ENCODE results near the gene KCNJ5. TPM values are rescaled to one million over a fixed set of nuclear protein-coding genes. Genes with fewer than 3 reads are reported as not detected.

KCNJ5 gene
- total and polyA plus RNA-seq, 2 experiments from 2014 or later = not detected

DNA sequence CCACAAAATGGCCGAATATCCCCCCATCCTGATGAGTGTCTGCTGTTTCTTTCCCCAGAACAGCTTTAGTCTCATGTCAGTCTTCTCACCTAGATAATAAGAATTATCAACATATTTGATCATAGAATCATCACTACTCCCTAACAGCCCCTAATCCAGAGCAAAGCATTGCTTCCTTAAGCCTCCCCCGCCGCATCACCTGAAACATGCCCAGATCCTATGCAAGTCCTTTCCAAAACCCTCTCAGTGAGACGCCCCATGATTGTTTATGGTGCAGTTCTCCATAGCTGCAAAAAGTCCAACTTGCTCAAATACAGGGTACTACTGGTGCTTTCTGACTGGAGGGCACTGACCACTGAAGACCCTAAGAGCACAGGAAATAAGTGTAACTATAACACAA, 44.2 kb upstream of the KCNJ5 start:
- H3K9me3 Mint-ChIP-seq = no peaks in the 10 kb centered on the region
- Histone ChIP-seq H3K4me2 (no peak overlapping the region), H3K4me1 (ENCODE audit: insufficient read depth) (0 out of 2 replicates have a peak, but pooled peaks cover 7% of the 10 kb centered on the region), H4K20me1 (replicated peaks; ENCODE audit: insufficient read depth) (no peaks in the 10 kb centered on the region), H3F3A (replicated peaks; ENCODE audit: low read depth) (no peaks in the 10 kb centered on the region), H3K79me2 (replicated peaks; ENCODE audit: insufficient read depth) (no peaks in the 10 kb centered on the region), H3K4me3 (no peak overlapping the region), H3K9me2 (ENCODE audit: insufficient read depth) (no peaks in the 10 kb centered on the region), H3K27ac (ENCODE audit: low read depth) (no peak overlapping the region), H2AFZ (no peak overlapping the region), H3K36me3 (ENCODE audit: insufficient read depth) (no peaks in the 10 kb centered on the region), H3K27me3 (ENCODE audit: insufficient read depth) (no peaks in the 10 kb centered on the region)
- DNase-seq (ENCODE audit: low spot score) (no peak), ATAC-seq (no peak)
- no peak overlapping the region for H3K4me3 Mint-ChIP-seq
- peaks cover 4% of the 10 kb centered on the region for H3K27me3 Mint-ChIP-seq (ENCODE audit: insufficient read depth, low read depth, poor library complexity)
- TF ChIP-seq NANOG (IDR thresholded peaks at IDR 0.05; ENCODE audit: borderline replicate concordance) (no peak), POLR2AphosphoS5 (IDR thresholded peaks at IDR 0.05; ENCODE audit: low read depth) (no peak), ZNF114 (CRISPR knock-in tag; IDR thresholded peaks at IDR 0.05) (no peak), STAT1 (IDR thresholded peaks at IDR 0.05; ENCODE audit: unreplicated experiment) (no peak), JUNB (IDR thresholded peaks at IDR 0.05; ENCODE audit: unreplicated experiment) (no peak), ZNF331 (CRISPR knock-in tag; IDR thresholded peaks at IDR 0.05; ENCODE audit: low read depth) (no peak), EZH2 (IDR thresholded peaks at IDR 0.05; ENCODE audit: low read depth, unreplicated experiment) (no peak), EZH2phosphoT487 (IDR thresholded peaks at IDR 0.05; ENCODE audit: unreplicated experiment) (no peak), CREB1 (CRISPR knock-in tag; IDR thresholded peaks at IDR 0.05; ENCODE audit: low read depth) (no peak)
- TF ChIP-seq, protein P1, sequence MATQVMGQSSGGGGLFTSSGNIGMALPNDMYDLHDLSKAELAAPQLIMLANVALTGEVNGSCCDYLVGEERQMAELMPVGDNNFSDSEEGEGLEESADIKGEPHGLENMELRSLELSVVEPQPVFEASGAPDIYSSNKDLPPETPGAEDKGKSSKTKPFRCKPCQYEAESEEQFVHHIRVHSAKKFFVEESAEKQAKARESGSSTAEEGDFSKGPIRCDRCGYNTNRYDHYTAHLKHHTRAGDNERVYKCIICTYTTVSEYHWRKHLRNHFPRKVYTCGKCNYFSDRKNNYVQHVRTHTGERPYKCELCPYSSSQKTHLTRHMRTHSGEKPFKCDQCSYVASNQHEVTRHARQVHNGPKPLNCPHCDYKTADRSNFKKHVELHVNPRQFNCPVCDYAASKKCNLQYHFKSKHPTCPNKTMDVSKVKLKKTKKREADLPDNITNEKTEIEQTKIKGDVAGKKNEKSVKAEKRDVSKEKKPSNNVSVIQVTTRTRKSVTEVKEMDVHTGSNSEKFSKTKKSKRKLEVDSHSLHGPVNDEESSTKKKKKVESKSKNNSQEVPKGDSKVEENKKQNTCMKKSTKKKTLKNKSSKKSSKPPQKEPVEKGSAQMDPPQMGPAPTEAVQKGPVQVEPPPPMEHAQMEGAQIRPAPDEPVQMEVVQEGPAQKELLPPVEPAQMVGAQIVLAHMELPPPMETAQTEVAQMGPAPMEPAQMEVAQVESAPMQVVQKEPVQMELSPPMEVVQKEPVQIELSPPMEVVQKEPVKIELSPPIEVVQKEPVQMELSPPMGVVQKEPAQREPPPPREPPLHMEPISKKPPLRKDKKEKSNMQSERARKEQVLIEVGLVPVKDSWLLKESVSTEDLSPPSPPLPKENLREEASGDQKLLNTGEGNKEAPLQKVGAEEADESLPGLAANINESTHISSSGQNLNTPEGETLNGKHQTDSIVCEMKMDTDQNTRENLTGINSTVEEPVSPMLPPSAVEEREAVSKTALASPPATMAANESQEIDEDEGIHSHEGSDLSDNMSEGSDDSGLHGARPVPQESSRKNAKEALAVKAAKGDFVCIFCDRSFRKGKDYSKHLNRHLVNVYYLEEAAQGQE (IDR thresholded peaks at IDR 0.05; ENCODE audit: unreplicated experiment) = no peak
- TF ChIP-seq, protein P2, sequence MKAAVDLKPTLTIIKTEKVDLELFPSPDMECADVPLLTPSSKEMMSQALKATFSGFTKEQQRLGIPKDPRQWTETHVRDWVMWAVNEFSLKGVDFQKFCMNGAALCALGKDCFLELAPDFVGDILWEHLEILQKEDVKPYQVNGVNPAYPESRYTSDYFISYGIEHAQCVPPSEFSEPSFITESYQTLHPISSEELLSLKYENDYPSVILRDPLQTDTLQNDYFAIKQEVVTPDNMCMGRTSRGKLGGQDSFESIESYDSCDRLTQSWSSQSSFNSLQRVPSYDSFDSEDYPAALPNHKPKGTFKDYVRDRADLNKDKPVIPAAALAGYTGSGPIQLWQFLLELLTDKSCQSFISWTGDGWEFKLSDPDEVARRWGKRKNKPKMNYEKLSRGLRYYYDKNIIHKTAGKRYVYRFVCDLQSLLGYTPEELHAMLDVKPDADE (IDR thresholded peaks at IDR 0.05) = no peak
- TF ChIP-seq, protein P3, sequence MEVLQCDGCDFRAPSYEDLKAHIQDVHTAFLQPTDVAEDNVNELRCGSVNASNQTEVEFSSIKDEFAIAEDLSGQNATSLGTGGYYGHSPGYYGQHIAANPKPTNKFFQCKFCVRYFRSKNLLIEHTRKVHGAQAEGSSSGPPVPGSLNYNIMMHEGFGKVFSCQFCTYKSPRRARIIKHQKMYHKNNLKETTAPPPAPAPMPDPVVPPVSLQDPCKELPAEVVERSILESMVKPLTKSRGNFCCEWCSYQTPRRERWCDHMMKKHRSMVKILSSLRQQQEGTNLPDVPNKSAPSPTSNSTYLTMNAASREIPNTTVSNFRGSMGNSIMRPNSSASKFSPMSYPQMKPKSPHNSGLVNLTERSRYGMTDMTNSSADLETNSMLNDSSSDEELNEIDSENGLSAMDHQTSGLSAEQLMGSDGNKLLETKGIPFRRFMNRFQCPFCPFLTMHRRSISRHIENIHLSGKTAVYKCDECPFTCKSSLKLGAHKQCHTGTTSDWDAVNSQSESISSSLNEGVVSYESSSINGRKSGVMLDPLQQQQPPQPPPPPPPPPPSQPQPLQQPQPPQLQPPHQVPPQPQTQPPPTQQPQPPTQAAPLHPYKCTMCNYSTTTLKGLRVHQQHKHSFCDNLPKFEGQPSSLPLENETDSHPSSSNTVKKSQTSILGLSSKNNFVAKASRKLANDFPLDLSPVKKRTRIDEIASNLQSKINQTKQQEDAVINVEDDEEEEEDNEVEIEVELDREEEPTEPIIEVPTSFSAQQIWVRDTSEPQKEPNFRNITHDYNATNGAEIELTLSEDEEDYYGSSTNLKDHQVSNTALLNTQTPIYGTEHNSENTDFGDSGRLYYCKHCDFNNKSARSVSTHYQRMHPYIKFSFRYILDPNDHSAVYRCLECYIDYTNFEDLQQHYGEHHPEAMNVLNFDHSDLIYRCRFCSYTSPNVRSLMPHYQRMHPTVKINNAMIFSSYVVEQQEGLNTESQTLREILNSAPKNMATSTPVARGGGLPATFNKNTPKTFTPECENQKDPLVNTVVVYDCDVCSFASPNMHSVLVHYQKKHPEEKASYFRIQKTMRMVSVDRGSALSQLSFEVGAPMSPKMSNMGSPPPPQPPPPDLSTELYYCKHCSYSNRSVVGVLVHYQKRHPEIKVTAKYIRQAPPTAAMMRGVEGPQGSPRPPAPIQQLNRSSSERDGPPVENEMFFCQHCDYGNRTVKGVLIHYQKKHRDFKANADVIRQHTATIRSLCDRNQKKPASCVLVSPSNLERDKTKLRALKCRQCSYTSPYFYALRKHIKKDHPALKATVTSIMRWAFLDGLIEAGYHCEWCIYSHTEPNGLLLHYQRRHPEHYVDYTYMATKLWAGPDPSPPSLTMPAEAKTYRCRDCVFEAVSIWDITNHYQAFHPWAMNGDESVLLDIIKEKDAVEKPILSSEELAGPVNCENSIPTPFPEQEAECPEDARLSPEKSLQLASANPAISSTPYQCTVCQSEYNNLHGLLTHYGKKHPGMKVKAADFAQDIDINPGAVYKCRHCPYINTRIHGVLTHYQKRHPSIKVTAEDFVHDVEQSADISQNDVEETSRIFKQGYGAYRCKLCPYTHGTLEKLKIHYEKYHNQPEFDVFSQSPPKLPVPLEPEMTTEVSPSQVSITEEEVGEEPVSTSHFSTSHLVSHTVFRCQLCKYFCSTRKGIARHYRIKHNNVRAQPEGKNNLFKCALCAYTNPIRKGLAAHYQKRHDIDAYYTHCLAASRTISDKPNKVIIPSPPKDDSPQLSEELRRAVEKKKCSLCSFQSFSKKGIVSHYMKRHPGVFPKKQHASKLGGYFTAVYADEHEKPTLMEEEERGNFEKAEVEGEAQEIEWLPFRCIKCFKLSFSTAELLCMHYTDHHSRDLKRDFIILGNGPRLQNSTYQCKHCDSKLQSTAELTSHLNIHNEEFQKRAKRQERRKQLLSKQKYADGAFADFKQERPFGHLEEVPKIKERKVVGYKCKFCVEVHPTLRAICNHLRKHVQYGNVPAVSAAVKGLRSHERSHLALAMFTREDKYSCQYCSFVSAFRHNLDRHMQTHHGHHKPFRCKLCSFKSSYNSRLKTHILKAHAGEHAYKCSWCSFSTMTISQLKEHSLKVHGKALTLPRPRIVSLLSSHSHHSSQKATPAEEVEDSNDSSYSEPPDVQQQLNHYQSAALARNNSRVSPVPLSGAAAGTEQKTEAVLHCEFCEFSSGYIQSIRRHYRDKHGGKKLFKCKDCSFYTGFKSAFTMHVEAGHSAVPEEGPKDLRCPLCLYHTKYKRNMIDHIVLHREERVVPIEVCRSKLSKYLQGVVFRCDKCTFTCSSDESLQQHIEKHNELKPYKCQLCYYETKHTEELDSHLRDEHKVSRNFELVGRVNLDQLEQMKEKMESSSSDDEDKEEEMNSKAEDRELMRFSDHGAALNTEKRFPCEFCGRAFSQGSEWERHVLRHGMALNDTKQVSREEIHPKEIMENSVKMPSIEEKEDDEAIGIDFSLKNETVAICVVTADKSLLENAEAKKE (CRISPR knock-in tag; IDR thresholded peaks at IDR 0.05) = no peak
- TF ChIP-seq, protein P4, sequence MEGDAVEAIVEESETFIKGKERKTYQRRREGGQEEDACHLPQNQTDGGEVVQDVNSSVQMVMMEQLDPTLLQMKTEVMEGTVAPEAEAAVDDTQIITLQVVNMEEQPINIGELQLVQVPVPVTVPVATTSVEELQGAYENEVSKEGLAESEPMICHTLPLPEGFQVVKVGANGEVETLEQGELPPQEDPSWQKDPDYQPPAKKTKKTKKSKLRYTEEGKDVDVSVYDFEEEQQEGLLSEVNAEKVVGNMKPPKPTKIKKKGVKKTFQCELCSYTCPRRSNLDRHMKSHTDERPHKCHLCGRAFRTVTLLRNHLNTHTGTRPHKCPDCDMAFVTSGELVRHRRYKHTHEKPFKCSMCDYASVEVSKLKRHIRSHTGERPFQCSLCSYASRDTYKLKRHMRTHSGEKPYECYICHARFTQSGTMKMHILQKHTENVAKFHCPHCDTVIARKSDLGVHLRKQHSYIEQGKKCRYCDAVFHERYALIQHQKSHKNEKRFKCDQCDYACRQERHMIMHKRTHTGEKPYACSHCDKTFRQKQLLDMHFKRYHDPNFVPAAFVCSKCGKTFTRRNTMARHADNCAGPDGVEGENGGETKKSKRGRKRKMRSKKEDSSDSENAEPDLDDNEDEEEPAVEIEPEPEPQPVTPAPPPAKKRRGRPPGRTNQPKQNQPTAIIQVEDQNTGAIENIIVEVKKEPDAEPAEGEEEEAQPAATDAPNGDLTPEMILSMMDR (conservative IDR thresholded peaks at IDR 0.05; ENCODE audit: low read depth in 2 of 2) = no peak
- no peak overlapping the region for H3K27ac Mint-ChIP-seq
- peaks cover 6% of the 10 kb centered on the region; the same call in 1 of the 3 replicates for H3K4me1 Mint-ChIP-seq
- no peaks in the 10 kb centered on the region for H3K36me3 Mint-ChIP-seq (ENCODE audit: low read depth)

Data from GM23338 (cell line).